Activated CD8-positive, alpha-beta memory T cell treated with anti-CD3 and anti-CD28 coated beads for 1 hour (primary cell): ENCODE measurements around the gene SMG1.
"Not testable (repeated sequence)": the region's sequence is repeated elsewhere in the genome, so short reads cannot be mapped to it uniquely, and the experiment has no call there.

ENCODE experiments used
- DNase-seq, 2 donors: peaks; one replicate each; pipeline ENCODE4 v3.0.0-alpha.2; 2020; ENCODE audit warnings: low read depth in 1 of 2; ENCODE audit errors: extremely low read depth in 1 of 2

SMG1 gene

GRCh38 chr16:18936727-18937340 is 10.6 kb upstream of the SMG1 start:
- no peak for DNase-seq

- no peak for DNase-seq
Measured at GRCh38 chr16:18933501-18933900, 7.3 kb upstream of the SMG1 start.

GRCh38 chr16:18932243-18932987 is 6.2 kb upstream of the SMG1 start:
- no peak for DNase-seq

GRCh38 chr16:18931756-18932155 is 5.5 kb upstream of the SMG1 start:
- no peak for DNase-seq

DNA sequence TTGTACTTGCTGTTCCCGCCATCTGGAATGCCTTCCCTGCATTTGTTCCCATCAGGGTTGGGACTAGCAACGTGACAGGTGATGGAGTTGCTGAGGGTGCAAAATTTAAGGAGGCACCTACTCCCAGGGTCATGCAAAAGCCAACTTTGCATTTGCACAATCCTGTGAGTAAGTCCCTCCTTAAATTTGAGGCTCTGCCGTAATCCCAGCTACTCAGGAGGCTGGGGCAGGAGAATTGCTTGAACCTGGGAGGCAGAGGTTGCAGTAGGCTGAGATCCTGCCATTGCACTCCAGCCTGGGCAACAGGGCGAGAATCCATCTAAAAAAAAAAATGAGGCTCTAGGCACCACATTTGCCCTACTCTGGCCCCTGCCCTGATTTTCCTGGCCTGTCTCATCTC is 3.9 kb upstream of the SMG1 start:
- not testable (repeated sequence) for DNase-seq

DNA sequence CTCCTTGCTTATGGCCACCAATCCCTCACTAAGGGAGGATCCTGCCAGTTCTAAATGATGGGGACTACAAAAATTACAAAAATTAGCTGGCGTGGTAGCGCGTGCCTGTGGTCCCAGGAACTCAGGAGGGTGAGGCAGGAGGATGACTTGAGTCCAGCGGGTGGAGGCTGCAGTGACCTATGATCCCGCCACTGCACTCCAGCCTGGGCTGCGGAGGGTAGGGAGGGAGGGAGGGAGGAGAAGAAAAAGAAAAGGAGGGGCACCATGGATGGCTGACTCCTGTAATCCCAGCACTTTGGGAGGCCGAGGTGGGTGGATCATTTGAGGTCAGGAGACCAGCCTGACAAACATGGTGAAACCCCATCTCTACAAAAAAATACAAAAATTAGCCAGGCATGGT is 1.9 kb upstream of the SMG1 start:
- not testable (repeated sequence) for DNase-seq

DNA sequence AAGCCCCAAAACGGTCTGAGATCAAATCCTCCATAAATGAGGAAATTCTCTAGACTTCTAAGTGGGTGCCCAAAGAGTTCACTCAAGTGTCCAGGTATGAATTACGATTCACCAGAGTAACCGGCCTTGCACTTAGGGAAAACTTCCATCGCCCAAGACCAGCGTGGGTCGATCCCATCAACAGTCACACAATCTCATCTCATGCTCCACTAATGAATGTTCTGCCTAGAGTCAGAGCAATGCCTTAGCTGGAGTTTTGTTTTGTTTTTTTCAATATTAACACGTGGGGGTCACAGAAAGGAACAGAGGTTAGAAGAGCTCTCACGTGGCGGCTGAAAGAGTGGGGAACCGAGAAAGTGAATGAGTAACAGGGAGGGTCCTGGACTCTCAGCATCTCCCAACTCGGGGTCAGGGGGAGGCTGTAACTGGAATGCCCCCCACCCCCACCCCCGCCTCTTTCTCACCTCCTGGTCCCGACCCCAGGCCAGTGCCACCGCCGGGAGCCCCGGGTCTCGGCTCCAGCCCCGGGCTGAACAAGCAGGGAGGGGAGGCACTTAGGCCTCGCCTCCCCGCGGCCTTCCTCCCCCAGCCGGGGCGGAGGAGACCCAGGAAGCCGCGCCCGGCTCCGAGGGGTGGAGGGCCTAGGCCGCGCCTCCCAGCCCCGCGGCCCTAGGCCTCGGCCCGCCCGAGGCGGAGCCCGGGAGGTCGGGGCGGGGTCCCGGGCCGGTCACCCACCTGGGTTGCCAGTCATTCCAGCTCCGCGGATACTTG is 808 bp downstream of the SMG1 start:
- peak in 1 of 2 donors; percentile 35 for DNase-seq

DNA sequence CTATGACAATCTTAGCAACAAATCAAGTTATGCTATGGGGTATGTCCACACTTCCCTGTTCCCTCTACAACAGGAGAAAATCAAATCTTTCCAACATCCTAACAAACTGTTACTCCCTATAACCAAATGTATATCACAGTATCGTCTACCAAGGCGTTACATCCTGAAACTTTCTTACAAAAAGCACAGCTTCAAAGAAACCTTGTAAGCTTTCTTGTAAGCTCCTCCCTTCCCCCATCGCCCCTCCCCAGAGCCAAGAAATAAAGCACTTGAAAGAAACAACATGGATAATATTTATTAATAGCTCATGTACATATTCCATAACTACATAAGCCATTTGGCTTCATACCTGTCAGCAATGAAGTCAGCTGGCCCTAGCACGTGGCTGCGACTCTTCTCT is 2.3 kb downstream of the SMG1 start:
- not testable (repeated sequence) for DNase-seq

- not testable (repeated sequence) for DNase-seq
Measured at GRCh38 chr16:18923124-18923523, 3.1 kb downstream of the SMG1 start.

DNA sequence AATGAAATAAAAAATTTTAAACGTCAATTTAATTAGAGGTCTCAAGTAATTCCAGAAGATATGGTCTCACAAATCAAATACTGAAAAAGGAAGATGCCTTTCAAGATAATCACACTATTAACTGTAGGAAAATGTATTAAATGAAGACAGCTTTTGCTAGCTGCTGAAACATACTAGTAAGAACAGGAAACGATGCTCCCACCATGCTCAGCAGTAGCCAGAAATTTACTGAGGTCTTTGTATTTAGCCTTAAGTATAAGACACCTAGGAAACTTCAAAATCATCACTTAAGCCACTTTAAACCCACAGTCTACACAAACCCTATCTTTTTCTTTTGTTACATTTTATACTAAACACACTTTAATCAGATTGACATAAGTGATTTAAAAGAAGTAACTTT is 16.6 kb downstream of the SMG1 start:
- DNase-seq: not testable (repeated sequence)

DNA sequence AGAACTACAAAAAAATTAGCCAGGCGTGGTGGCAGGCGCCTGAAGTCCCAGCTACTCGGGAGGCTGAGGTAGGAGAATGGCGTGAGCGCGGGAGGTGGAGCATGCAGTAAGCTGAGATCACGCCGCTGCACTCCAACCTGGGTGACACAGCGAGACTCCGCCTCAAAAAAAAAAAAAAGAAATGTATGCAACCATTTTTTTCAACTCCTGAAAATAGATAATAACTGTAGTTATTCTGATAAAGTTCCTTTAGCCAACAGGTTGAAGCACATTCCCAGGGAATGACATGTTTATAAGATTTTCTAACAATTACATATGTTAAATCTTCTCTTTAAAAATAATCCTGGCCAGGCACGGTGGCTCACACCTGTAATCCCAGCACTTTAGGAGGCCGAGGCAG is 17.5 kb downstream of the SMG1 start:
- not testable (repeated sequence) for DNase-seq

- not testable (repeated sequence) for DNase-seq
Measured at GRCh38 chr16:18902778-18903177, 23.4 kb downstream of the SMG1 start.

GRCh38 chr16:18902044-18902443 is 24.2 kb downstream of the SMG1 start:
- DNase-seq: not testable (repeated sequence)

DNA sequence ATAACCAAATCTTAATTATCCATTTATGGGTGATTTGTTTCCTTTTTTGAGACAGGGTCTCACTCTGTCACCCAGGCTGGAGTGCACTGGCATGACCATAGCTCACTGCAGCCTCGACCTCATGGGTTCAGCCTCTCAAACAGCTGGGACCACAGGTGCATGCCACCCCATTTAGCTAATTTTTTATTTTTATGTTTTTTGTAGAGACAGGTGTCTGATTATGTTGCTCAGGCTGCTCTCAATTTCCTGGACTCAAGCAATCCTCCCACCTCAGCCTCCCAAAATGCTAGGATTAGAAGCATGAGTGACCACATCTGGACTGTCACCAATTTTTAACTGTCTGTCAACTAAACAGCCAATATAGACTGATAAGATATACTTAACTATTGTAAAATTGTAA is 25.0 kb downstream of the SMG1 start:
- DNase-seq: not testable (repeated sequence)

GRCh38 chr16:18884456-18884855 is 41.8 kb downstream of the SMG1 start:
- DNase-seq: not testable (repeated sequence)

DNA sequence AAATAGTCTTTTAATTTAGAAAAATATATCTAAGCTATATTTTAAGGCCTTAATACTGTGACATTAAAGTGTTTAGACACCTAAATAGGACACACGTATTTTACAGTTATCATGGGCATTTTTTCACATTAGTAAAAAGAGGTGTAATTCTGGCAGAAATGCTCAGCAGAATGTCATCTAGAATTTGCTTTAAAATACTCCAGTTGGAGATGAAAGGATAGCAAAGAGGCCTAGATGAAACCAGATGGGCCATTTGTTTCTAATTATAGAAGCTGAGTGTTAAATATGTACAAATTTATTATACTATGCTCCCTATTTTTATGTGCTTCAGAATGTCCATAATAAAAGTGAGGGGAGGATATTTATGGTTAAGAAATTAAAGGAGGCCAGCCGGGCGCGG is 48.5 kb downstream of the SMG1 start:
- not testable (repeated sequence) for DNase-seq

DNA sequence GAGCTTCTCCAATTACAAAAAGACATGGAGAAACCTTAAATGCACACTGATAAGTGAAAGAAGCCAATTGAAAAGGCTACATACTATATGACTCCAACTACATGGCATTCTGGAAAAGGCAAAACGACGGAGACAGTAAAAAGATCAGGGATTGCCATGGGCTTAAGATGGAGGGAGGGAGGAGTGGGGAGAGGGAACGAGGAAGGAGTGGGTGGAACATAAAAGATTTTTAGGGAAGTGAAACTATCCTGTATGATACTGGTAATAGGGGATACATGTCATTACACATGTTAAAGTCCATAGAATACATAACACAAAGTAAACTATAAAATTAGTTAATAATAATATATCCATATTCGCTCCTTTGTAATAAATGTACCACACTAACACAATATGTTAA is 48.9 kb downstream of the SMG1 start:
- not testable (repeated sequence) for DNase-seq

DNA sequence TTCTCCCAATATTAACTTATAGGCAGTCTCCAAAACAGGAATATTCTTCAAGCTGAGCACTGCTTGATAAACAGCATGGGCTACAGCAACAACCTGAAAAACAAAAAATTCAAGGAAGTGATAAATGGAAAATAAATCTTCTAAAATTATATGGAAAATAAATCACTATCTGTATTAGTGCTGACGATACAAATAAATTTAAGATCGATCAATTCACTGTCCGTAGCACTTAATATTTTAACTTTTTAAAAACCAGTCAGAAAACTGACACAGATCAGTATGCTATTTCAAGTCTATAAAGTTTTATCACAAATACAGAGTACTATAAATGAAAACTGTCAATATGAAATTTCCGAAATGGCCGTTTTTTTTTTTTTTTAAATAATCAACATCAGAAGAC is 49.9 kb downstream of the SMG1 start:
- DNase-seq: not testable (repeated sequence)

- not testable (repeated sequence) for DNase-seq
Measured at GRCh38 chr16:18869043-18869771, 57.0 kb downstream of the SMG1 start.

DNA sequence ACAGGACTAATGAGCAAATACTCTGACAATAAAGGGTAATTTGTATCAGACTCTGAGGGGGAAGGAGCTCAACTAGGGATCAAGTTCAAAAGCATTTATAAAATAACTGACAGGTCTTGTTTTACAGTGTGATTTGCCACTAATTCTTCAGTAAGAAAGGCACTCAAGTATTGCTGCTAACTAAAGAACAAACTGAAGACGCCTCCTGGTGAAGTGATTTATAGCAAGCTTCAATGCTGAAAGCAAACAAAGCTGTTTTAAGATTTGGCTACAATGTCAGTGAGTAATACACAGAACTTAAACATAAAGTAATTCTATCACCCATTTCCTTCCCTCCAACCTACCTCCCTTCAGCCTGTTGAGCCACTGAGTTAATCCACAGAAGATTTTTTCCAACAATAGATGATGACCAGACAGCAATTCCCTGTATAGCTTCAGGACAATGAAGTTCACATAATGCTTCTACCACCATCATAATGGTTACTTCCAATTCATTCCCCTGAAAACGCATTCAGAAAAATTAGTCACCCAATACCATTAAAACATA is 59.9 kb downstream of the SMG1 start:
- not testable (repeated sequence) for DNase-seq

DNA sequence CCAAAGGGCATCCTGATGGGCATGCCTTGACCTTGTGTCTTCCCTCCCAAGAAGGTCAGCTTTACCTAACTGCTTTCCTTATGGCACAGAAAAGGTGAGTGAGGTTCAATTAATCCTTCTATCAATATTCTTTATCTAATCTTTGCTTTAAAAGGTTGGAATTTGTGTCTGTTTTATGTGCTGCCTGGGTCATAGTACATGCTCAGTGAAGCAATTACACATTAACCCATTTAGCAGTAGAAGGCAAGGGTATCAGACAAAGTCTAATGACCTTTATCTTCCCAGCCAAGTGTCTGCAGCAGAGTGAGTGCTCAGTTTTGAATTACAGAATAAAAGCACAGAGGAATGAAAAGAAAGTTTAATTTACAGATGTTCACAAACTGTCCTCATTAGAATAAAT is 63.3 kb downstream of the SMG1 start:
- not testable (repeated sequence) for DNase-seq
